ENCODE measurements around the gene TEP1. TPM values are rescaled to one million over a fixed set of nuclear protein-coding genes. Genes with fewer than 3 reads are reported as not detected.
"Not testable (repeated sequence)": the region's sequence is repeated elsewhere in the genome, so short reads cannot be mapped to it uniquely, and the experiment has no call there.

TEP1 gene
- polyA plus RNA-seq, 1 donor from 2014 or later = 5.2 TPM

- H3K79me2 ChIP-seq (replicated peaks; ENCODE audit: insufficient read depth, low read length) = peaks cover 37% of the 10 kb centered on the region
- H3K9ac ChIP-seq (ENCODE audit: low read length) = peak within 1 kb of the TSS; percentile 97
- TF ChIP-seq, protein P1, sequence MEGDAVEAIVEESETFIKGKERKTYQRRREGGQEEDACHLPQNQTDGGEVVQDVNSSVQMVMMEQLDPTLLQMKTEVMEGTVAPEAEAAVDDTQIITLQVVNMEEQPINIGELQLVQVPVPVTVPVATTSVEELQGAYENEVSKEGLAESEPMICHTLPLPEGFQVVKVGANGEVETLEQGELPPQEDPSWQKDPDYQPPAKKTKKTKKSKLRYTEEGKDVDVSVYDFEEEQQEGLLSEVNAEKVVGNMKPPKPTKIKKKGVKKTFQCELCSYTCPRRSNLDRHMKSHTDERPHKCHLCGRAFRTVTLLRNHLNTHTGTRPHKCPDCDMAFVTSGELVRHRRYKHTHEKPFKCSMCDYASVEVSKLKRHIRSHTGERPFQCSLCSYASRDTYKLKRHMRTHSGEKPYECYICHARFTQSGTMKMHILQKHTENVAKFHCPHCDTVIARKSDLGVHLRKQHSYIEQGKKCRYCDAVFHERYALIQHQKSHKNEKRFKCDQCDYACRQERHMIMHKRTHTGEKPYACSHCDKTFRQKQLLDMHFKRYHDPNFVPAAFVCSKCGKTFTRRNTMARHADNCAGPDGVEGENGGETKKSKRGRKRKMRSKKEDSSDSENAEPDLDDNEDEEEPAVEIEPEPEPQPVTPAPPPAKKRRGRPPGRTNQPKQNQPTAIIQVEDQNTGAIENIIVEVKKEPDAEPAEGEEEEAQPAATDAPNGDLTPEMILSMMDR (IDR thresholded peaks at IDR 0.05; ENCODE audit: poor library complexity, severe bottlenecking) = peak; percentile 31
- TF ChIP-seq EP300 (conservative IDR thresholded peaks at IDR 0.05; ENCODE audit: poor library complexity, severe bottlenecking) (peak; percentile 20), POLR2AphosphoS5 (IDR thresholded peaks at IDR 0.05) (peak; percentile 99), REST (IDR thresholded peaks at IDR 0.05; ENCODE audit: borderline replicate concordance) (peak; percentile 61), TAF1 (IDR thresholded peaks at IDR 0.05; ENCODE audit: low read depth) (peak; percentile 87), SMC3 (conservative IDR thresholded peaks at IDR 0.05; ENCODE audit: poor library complexity) (peak; percentile 51), RAD21 (conservative IDR thresholded peaks at IDR 0.05) (peak; percentile 27), EZH2 (IDR thresholded peaks at IDR 0.05; ENCODE audit: borderline replicate concordance, insufficient read depth, low read length, poor library complexity, severe bottlenecking) (no peak), MXI1 (conservative IDR thresholded peaks at IDR 0.05; ENCODE audit: poor library complexity, severe bottlenecking) (peak; percentile 98)
- peaks cover 4% of the 10 kb centered on the region for H3K36me3 ChIP-seq (ENCODE audit: insufficient read depth, low read length)
- no peaks in the 10 kb centered on the region for H3K9me3 ChIP-seq (ENCODE audit: low read length)
- peak within 1 kb of the TSS; percentile 94 for H2AFZ ChIP-seq (ENCODE audit: low read depth, low read length)
- H3K27me3 ChIP-seq (ENCODE audit: insufficient read depth, low read depth, low read length) = no peaks in the 10 kb centered on the region
- peak within 1 kb of the TSS; percentile 98 for H3K27ac ChIP-seq (ENCODE audit: low read length)
- no peaks in the 10 kb centered on the region for H3F3A ChIP-seq (ENCODE audit: insufficient read depth, low read length, poor library complexity, severe bottlenecking)
- H3K4me3 ChIP-seq (ENCODE audit: low read length) = peak within 1 kb of the TSS; percentile 80
- H3K9me2 ChIP-seq (ENCODE audit: insufficient read depth, low read length) = no peaks in the 10 kb centered on the region
- no peaks in the 10 kb centered on the region for H4K20me1 ChIP-seq (ENCODE audit: insufficient read depth)
- peak within 1 kb of the TSS; percentile 100 for H3K4me2 ChIP-seq (ENCODE audit: low read length)
Measured at GRCh38 chr14:20454516-20455354, 41.4 kb upstream of the TEP1 start, which contains the start of the genes APEX1 and OSGEP. Gene APEX1 (plus strand): TSS chr14:20455226. CDS start chr14:20455646, 420 bp downstream. Gene OSGEP (minus strand): TSS chr14:20454812. CDS start chr14:20454683, 129 bp downstream.

DNA sequence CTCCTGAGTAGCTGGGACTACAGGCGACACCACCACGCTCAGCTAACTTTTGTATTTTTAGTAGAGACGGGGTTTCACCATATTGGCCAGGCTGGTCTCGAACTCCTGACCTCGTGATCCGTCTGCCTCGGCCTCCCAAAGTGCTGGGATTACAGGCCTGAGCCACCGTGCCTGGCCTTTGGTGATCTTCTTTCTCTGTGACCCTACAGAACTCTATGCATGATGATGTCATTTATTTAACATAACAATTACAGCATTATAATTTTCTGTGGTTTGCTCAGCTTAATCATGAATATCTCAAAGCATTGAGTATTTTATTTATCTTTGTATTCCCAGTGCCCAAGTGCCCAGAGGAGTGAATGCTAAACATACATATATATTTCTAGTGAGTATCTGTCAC, 39.5 kb upstream of the TEP1 start:
- not testable (repeated sequence) for H3K27me3 ChIP-seq (ENCODE audit: insufficient read depth, low read depth, low read length); H4K20me1 ChIP-seq (ENCODE audit: insufficient read depth); H3K27ac ChIP-seq (ENCODE audit: low read length); H2AFZ ChIP-seq (ENCODE audit: low read depth, low read length); H3K9ac ChIP-seq (ENCODE audit: low read length); H3K9me3 ChIP-seq (ENCODE audit: low read length); H3K9me2 ChIP-seq (ENCODE audit: insufficient read depth, low read length); H3F3A ChIP-seq (ENCODE audit: insufficient read depth, low read length, poor library complexity, severe bottlenecking); H3K4me3 ChIP-seq (ENCODE audit: low read length); H3K4me2 ChIP-seq (ENCODE audit: low read length)
- H3K36me3 ChIP-seq (ENCODE audit: insufficient read depth, low read length) = peaks cover 15% of the 10 kb centered on the region
- H3K79me2 ChIP-seq (replicated peaks; ENCODE audit: insufficient read depth, low read length) = peaks cover 30% of the 10 kb centered on the region

All from neural cell (in vitro differentiated cells).